GM12873 (cell line): ENCODE results near the gene CNTN5.

Experiments used
- CTCF ChIP-seq: IDR thresholded peaks from 2 replicates; pipeline ENCODE4 v1.5.1; 2012; ENCODE audit warnings: low read depth, mild to moderate bottlenecking, moderate library complexity, low read length, control low read depth; ENCODE audit not compliant: insufficient read depth; ENCODE audit errors: missing control alignments

The CNTN5 gene

GRCh38 chr11:100232006-100232405 is 1211.3 kb downstream of the CNTN5 start:
- TF ChIP-seq CTCF = no peak

DNA sequence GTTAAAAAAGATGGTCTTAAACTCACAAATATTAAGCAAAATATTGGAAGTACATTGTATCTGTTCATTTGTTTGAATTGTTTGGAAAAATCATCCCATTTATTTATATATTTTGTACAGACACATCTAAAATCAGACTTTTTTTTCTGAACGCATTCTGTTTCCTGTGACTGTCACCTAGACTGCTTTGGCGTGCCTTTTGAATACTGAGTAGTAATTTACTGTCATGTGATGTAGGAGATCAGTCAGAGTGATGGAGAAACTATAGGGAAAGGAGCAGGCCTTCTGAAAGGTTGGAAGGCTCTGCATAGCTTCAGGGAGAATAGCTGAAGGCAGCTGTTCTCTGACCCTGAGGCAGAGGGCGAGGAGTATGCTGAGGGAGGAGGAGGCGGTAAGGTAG is 1214.3 kb downstream of the CNTN5 start:
- TF ChIP-seq CTCF = no peak

DNA sequence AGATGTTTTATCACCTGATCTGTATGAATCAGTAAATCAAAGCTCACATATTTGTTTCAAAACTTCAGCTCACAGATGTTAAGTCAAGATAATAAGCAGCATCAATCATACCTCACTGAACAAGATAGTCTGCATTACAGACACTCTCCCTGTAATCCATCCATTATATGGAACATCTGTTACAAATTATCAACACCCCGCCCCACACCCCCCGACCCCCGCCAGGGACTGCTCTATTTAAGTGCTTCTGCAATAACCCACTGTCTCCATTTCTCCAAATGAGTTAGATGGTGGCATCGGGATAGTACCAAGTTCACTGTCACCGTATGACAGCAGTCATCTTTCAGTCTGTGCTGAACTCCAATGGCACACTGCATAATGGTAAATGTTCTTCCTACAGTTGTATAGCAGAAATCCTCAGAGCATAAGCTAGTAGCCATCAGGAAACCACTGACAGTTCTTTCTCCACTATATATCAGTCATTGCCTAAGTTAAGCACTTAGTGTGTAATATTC is 1219.3 kb downstream of the CNTN5 start:
- TF ChIP-seq CTCF = no peak

GRCh38 chr11:100247704-100248103 is 1227.0 kb downstream of the CNTN5 start:
- TF ChIP-seq CTCF = no peak

DNA sequence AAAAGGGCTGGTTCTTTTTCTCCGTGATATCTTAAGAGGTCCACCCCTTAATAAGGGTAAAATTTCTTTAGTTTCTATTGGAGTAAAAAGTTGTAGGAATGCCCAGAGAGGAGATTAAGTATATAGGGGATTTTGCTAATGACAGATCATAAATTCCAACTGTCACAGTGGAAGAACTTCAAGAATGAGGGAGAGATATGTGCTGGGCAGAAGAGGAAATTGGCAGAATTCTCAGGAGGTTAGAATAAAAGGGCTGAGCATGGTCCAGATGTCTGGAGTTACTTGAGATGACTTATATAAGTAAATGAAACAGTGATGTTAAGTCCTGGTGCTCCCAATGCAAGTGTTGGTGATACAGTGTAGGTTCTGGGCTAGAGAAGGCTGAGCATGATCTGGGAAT is 1248.8 kb downstream of the CNTN5 start:
- TF ChIP-seq CTCF = no peak

- no peak for TF ChIP-seq CTCF
These were observed 1252.5 kb downstream of the CNTN5 start for GRCh38 chr11:100273066-100273815.

DNA sequence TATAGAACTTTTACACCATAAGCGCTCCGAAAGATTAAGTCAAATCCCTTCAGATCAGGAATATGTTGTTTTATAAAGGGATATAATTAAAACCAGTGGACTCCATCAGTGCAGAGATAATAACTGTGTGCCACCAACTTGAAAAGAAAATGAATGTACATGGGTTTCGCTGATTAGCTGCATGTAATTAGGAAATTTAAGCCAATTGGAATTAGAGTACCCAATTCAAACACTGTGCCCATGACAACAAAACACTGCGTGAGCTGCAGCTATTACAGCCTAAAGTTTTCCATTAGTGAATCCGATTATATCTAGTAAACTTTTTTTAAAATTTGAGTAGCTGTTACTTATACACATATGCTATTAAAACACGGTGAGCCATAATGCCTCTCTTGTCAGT is 1274.0 kb downstream of the CNTN5 start:
- no peak for TF ChIP-seq CTCF
